ENCODE results near the gene SLAMF1.

The SLAMF1 gene

DNA sequence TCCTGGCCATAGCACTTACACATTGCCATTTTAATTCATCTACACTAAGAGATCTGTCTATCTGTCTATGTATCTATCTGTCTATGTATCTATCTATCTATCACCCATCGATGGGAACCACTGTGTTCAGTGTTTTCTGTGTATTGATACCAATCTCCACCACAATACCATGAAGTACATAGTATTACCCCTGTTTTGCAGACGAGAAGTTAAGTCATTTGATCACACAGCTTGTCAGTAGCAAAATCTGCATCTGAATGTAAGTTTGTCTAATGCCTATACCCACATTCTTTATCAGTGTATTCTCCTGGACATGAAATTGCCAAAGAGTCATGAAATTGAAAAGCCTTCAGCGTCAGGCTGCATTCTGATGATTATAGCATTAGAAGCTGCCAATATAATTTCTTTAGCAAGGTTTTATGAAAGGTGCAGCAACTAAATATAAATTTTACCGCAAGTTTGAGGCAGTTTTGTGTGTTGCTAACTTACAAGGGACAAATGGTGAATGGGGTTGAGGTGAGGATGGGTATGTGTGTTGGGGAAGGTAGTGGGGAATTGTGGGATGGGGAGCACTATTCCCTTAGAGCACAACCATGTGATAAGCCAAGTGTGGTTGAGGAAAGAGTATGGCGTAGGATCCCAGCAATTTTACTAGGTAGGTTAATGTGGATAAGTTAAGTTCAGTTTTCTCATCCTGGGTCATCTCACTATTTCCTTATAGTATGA, 24.2 kb downstream of the SLAMF1 start:
- no peak for DNase-seq

DNA sequence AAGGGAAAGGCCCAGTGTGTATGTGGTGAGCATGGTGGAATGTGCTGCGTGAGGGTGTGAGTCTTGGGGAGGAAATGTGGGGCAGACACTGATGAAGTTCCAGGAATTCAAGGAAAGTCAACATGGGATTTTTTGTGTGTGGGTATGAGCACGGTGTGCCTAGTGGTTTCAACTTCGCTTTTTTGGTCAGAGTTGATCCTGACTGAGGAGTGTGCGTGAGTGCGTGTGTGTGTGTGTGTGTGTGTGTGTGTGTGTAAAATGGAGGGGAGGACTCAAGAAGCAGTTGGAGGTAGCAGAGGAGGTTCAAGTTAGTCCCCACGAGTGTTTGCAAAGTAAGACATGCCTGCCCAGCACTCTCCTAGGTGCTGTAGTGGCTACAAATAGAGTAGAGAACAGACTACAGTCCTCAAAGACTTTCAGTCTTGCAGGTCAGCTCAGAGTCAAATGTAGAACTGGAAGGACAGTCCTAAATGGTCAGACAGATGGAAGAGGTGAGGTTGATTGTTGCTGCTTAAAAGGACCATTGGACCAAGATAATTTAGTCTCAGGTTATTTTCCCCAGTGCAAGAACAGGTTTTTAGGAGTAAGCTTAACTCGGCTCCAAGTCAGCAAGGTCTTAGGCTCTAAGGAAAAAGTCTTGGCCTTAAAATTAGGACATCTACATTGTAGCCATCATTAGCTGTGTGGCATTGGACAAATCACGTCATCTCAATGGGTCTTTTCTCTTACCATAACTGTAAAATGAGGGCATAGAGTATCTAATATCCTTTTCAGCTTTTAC, 25.0 kb downstream of the SLAMF1 start:
- no peak for DNase-seq

DNA sequence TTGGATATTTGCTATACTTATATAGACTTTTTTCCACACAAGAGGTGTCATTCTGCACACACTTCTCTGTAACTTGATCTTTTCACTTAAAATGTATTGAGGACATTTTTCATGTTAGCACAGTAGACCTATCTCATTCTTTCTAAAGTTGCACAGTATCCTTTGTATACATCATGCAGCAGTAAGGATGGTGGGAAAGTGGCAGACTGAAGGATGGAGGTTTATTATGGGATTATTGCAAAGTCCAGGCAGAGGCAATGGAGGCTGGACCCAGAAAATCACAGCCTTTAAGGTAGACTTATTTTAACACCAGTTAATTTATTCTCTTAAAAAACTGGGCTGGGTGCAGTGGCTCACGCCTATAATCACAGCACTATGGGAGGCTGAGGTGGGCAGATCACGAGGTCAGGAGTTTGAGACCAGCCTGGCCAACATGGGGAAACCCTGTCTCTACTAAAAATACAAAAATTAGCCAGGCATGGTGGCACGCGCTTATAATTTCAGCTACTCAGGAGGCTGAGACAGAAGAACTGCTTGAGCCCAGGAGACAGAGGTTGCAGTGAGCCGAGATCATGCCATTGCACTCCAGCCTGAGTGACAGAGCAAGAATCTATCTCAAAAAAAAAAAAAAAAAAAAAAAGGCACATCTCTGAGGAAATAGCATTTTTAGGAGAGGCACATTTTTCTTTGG, 25.8 kb downstream of the SLAMF1 start:
- DNase-seq, result no peak

DNA sequence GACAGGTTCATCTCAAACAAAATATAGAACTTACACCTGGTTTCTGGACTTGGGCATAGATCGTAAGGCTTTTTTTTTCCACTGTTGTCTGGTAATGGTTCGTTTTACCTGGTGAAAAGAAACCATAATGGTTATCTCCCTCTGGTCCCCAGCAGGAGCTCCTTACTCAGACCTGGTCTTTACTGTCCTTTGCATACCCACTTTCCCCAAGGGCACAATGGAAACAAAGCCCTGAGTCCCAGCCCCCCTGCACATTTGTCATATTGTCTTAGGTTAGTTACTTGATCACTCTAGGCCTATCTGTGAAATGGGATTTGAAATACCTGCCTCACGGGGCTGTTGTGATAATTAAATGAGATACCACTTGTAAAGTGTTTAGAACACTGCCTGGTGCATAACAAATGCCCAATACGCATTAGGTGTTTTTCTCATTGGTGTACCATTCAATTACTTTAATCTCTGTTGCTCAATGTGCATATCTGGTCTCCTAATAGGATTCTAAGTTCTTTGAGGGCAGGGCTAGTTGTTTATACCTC, 27.0 kb downstream of the SLAMF1 start:
- DNase-seq, result no peak

DNA sequence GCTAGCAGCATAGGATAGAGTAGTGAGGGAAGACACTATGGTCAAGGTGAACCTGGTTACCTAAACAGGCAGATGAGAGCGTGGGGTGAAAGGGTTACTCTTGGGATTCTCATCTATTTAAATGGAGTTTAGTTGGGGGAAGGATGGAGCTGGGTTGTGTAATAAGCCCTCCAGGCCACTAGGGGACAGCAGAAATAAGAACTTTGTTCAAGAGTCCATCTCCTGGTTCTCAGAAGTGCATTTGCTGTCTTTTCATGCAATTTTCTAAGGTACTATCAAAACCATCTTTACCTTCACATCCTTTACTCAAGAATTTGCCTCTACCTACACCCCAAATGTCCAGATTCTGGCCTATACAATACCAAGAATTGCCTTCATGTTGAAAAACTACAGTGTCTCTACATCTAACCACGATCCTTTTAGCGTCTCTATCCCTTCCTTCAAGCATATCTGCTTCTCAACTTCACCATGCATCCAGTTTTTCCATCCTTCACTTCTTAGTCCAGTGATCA, 28.0 kb downstream of the SLAMF1 start:
- DNase-seq, result peak; percentile 52

DNA sequence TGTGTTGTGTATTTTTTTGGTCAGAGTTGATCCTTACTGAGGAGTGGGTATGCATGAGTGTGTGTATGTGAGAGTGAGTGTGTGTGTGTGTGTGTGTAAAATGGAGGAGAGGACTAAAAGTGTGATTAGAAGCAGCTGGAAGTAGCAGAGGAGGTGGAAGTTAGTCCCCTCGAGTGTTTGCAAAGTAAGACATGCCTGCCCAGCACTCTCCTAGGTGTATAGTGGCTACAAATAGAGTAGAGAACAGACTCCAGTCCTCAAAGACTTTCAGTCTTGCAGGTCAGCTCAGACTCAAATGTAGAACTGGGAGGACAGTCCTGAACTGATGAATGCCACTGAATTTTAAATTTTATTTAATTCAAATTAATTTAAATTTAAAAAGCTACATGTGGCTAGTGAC, 28.5 kb downstream of the SLAMF1 start:
- DNase-seq, result no peak

DNA sequence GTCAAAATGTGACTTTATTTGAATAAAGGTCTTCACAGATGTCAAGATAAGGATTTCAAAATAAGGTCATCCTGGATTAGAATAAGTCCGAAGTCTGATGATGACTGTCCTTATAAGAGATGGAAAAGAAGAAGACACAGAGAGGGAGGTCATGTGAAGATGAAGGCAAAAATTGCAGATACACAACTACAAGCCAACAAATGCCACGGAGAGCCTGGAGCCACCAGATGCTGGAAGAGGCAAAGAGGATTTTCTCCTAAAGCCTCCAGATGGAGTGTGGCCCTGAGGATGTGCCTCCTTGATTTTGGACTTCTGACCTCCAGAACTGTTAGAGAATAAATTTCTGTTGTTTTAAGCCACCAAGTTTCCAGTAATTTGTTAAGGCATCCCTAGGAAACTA, 31.2 kb downstream of the SLAMF1 start:
- DNase-seq, result no peak

DNA sequence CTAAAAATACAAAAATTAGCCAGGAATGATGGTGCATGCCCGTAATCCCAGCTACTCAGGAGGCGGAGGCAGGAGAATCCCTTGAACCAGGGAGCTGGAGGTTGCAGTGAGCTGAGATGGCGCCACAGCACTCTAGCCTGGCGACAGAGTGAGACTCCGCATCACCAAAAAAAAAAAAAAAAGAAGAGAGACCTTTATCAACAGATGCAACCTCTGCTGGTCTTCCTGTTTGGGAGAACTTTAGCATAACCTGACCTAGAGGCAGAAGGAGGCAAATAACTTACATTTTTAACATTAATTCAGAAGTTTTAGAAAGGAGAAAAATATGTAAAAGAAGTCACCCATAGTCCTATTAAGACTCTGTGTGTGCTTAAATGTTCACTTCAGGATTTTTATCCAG, 32.4 kb downstream of the SLAMF1 start:
- DNase-seq, result no peak

DNA sequence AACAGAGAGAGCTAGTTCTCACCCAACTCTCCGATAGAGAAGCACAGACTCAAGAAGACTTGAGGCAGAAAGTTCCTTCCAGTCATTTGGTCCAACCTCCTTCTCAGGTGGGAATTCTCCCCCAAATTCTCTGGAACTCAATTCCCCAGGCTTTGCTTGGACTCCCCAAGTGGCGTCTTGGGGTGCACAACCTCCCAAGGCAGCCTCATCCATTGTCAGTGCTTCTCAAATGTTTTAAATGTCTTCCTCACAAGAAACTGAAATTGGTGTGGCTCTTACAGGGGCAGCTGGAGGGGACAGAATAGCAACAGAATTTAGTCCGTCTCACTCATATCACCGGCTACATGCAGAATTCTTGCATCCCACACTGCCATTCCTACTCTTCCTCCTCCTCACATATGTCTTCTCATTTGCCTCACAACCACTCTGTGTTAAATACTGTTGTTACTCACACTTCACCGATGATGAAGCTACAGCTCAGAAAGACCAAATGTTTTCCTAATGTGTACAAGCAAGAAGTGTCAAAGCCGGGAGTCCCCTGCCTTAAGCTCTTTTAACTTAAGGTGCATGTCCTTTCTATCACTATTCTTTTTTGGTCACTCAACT, 34.1 kb downstream of the SLAMF1 start:
- no peak for DNase-seq

DNA sequence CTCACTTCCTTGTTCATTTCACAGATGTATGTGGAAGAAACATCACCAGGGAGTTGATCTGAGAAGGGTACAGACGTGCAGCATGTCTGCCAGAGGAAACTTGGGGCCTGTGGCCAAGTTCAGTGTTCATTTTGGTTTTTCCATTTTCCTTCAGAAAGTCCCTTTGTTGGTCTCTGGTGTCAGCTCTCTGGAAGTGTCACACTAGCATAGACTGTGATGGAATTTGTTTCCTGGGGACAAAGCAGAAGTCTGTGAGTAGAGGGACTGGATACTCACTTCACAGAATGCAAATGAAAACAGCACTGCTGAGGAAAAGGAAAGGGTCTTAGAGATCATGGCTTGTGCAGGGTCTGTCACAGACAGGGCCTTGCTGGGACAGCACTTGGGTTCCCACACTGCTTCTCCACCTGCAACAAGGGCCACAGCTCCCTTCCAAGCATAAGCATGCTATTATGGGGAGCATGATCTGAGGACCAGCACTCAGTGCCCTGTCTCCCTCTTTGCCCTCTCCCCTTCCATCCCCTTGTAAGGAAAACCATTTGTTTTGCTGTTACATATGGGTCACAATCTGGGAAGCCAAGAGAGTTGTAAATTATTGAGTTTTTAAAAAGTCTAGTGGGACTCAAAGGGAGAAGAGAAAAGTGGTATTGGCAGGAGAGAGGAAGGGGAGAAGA, 36.1 kb downstream of the SLAMF1 start:
- DNase-seq, result no peak

DNA sequence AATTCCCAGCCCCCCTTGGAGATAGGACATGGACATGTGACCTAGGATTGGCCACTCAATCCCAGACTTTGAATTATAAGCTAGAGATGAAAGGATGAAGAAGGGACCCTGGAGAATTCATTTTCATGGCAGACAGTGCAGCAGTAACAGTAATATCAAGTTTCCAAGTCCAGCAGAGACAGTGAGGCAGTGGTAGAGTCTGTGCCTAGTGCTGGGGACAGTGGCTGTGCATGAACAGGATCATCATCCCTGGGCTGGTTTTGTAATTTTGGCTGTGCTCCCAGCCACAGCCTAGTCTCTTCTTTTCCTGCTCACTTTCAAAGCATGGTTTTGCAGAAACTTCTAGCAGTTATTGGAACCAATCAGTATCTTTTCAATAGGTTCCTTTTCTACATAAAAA, 37.9 kb downstream of the SLAMF1 start:
- no peak for DNase-seq

DNA sequence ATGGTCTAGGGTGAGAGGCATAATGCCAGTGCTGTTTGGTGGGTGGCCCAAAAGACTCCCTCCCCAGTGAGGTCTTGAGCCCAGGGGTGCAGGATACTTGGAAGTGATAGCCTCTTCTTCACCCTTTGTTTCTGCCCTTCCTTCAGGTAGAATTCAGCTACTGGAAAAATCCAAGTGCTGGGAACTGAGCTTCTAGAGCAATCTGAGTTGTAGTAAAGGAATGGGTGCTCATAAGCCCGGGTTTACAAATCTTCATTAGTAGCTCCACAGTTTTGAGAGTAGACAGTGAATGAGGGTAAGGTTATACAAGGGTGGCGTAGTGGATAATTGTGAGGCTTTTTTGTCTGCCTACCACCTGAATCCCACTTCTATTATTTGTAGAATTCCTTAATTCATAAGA, 38.3 kb downstream of the SLAMF1 start:
- DNase-seq, result no peak

DNA sequence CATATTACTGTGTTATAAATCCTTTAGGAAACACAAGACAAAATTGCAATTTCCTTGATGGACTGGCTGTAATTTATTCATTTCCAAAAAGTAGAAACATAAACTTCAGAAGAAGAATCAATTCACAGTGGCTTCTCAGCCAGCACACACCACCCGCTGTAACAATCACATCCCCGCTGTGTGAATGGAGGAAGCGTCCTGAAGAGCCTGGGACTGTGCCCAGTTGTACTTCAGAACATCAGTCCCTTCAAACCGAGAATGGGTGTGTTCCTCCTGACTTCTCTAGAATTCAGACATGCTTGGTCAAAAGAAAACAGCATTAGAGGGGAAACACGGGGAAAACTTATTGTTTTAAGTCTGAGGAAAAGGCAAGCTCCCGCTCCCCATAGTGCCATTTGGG, 38.8 kb downstream of the SLAMF1 start:
- DNase-seq, result no peak

DNA sequence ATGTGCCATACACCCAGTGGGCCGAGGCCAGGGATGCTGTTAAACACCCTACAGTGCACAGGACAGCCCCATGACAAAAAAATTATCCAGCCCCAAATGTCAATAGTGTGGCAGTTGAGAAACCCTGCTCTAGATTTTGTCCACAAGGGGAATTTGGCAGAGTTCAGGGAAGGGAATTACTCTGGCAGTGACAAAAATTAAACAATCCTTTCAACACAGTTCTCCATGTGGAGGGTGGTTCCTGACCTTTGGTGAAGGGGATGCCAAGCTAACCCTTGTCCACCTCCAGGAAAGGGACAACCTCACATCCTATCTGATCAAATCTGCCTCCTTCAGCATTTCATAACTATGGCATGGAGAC, 39.2 kb downstream of the SLAMF1 start:
- DNase-seq, result no peak

DNA sequence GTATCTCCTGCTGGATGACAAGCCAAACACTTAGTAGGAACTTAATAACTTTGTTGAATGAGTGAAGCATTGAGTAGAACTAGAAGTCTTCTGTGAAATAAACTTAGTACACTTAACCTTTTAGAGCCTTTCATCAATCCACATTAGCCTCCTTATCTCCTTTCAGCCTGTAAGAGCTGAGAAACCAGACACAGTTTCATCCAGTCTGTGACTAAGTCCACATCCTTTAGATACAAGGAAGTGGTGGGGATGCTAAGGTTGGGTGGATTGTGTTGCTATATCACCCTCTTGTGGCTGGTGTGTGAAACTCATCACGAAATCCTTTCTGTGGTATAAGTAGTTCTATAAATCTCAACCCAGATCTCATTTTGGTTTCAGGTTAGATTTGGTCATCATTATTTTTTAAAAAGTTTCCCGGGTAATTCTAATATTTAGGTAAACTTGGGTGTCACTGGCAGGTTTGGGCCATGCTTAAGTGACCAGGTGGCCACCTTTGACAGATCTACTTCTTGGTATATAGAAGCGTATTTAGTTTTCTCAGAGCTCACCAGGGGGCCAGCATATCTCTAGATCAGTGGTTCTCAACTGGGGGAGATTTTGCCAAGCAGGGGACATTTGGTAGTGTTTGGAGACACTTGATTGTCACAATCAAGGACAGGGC, 39.7 kb downstream of the SLAMF1 start:
- DNase-seq, result peak; percentile 69

DNA sequence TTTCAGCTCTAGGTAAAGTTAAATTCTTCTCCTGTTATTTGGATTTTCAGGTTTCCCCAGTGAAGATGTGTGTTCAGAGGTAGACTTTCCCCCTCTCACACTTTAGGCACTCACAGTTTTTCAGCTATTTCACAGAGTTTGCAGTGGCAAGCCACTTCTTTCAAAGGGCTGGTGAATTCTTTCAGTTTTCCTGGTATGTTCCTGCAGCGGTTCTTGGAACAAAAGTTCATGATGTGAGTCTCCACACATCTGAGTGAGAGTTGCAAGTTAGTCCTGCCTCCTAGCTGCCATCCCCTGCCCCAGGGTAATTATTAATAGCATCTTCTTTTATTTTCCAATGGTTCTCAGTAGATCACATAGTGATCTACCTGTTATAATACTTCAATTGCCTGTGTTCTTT, 40.2 kb downstream of the SLAMF1 start:
- DNase-seq, result no peak

DNA sequence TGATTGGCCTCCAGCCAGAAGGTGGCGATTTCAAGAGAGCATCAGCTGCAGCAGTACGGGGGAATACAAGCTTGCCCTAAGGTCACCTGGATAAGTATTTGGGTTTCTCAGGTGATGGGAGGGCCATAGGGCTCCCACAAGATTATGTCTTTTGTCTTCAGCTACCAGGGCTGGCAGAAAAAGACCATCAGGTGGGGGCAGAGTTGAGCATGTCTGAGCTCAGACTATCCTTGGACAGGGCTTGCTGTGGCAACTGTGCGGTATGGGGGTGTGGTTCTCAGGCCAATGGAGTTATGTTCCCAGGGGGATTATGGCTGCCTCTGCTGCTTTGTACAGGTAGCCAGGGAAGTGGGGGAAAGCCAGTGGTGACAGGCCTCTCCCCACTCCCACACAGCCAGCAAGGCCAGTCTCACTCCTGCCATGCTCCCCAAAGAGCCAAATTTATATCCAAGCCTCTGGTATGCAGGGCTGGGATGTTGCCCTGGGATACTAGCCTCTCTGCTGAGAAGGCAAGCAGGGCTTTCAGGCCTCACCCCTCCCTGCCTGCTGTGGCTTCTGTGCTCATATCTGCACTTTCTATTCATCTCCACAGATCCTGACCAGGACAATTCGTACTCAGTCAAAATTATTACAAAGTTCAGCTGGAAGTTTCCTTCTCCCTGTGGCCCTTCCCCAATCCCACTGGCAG, 40.9 kb downstream of the SLAMF1 start:
- DNase-seq, result no peak

DNA sequence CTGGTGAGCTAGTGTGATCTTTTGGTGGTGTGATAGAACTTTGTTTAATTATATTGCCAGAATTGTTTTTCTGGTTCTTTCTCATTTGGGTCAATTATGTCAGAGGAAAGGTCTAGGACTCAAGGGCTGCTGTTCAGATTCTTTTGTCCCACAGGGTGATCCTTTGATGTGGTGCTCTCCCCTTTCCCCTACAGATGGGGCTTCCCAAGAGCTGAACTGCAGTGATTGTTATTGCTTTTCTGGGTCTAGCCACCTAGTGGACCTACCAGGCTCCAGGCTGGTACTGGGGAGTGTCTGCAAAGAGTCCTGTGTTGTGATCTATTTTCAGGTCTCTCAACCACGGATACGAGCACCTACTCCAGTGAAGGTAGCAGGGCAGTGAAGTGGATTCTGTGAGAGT, 41.6 kb downstream of the SLAMF1 start:
- no peak for DNase-seq

DNA sequence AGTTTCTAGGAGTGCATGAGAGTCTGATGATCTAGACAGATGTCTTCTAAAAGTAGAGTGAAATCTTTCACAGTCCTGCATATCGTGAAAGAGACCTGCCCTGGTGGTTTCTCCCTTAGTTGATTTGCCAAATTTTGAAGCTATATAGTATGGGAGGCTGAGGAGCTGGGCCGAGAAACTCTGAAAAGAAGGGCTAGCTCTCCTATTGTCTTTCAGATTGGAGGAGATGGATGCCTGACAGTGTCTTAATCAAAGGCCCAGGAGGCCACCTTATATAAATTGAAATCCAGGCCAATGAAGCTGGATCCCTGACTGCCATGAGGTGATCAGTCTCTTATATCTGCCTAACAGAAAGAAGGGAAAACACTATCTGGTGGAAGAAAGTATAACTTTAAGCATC, 49.1 kb downstream of the SLAMF1 start:
- DNase-seq, result no peak

DNA sequence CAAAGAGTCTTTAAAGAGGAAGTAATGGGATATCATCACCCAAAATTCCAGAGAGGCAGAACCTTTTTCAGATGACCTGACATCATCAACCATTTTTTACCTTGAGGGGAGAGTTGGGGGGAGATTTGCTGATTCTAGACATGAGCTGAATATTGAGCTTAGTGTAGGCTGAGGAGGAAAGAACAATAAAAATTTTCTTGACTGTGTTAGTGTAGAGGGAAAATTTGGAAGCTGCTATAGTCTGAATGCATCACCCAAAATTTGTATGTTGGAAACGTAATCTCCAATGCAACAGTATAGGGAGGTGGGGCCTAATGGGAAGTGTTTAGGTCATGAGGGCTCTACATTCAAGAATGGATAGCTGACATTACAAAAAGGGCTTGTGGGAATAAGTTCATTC, 49.8 kb downstream of the SLAMF1 start:
- no peak for DNase-seq

DNA sequence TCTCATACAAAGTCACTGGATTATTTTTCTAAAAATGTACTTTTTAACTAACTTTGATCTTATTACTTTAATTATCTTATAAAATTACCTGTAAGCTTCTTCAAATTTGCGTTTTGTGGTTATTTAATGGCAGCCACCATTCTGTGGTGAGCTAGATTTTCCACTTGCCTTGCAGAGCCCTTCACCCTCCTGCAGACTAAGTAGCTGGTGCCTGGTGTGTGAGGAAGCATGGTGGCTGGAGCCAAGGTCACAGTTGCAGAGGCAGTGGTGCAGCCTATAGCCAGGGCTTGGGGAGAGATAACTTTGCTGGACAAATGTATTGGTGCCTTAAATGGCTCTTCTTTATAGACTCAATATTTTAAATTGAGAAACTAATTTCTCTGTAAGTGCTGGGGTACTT, 56.4 kb downstream of the SLAMF1 start:
- DNase-seq, result no peak
